Measurements from ENCODE around the gene PAK6.

PAK6 gene

GRCh38 chr15:40281801-40282146 is 42.9 kb downstream of the PAK6 start:
- no peak overlapping the region for H3K4me3 ChIP-seq (ENCODE audit: low read length)
- no peak for DNase-seq (ENCODE audit: low read depth)
- TF ChIP-seq CTCF (IDR thresholded peaks at IDR 0.05; ENCODE audit: insufficient read depth, low read depth, low read length, missing control alignments), result no peak

GRCh38 chr15:40282147-40282868 is 43.4 kb downstream of the PAK6 start:
- peak overlapping the region; percentile 16 for H3K4me3 ChIP-seq (ENCODE audit: low read length)
- TF ChIP-seq CTCF (IDR thresholded peaks at IDR 0.05; ENCODE audit: insufficient read depth, low read depth, low read length, missing control alignments), result no peak
- DNase-seq (ENCODE audit: low read depth), result peak; percentile 43

GRCh38 chr15:40282869-40283614 is 44.2 kb downstream of the PAK6 start, which contains the start of gene ANKRD63:
ANKRD63 (minus strand) TSS chr15:40283064; CDS start chr15:40282586, 478 bp downstream.
- H3K4me3 ChIP-seq (ENCODE audit: low read length), result peak within 1 kb of the TSS; percentile 16
- no peak for DNase-seq (ENCODE audit: low read depth)
- no peak for TF ChIP-seq CTCF (IDR thresholded peaks at IDR 0.05; ENCODE audit: insufficient read depth, low read depth, low read length, missing control alignments)

- DNase-seq (ENCODE audit: low read depth), result no peak
- TF ChIP-seq CTCF (IDR thresholded peaks at IDR 0.05; ENCODE audit: insufficient read depth, low read depth, low read length, missing control alignments), result no peak
- no peak overlapping the region for H3K4me3 ChIP-seq (ENCODE audit: low read length)
These were observed 44.9 kb downstream of the PAK6 start for GRCh38 chr15:40283615-40284300.

GRCh38 chr15:40285151-40285550 is 46.3 kb downstream of the PAK6 start:
- H3K4me3 ChIP-seq (ENCODE audit: low read length), result no peak overlapping the region
- no peak for TF ChIP-seq CTCF (IDR thresholded peaks at IDR 0.05; ENCODE audit: insufficient read depth, low read depth, low read length, missing control alignments)
- DNase-seq (ENCODE audit: low read depth), result no peak

GRCh38 chr15:40285554-40286011 is 46.7 kb downstream of the PAK6 start:
- TF ChIP-seq CTCF (IDR thresholded peaks at IDR 0.05; ENCODE audit: insufficient read depth, low read depth, low read length, missing control alignments), result no peak
- no peak overlapping the region for H3K4me3 ChIP-seq (ENCODE audit: low read length)
- DNase-seq (ENCODE audit: low read depth), result peak; percentile 17

All from epithelial cell of esophagus (primary cell).